HepG2 (cell line): ENCODE data around the gene STARD13. TPM values are rescaled to one million over a fixed set of nuclear protein-coding genes. Genes with fewer than 3 reads are reported as not detected.

Source experiments
- AHDC1 ChIP-seq: sonication (generic); formaldehyde crosslinking; IDR thresholded peaks from 2 replicates; pipeline ENCODE4 v1.5.1; 2020; ENCODE audit warnings: mild to moderate bottlenecking, missing genetic modification reagents, borderline replicate concordance
- AKAP8 ChIP-seq: sonication (generic); formaldehyde crosslinking; IDR thresholded peaks from 2 replicates; pipeline ENCODE4 v1.5.1; 2020; ENCODE audit warnings: mild to moderate bottlenecking, missing genetic modification reagents
- CHD4 ChIP-seq: fragments of 200-600 bp; sonication (generic); IDR thresholded peaks from 2 replicates; pipeline ENCODE4 v1.7.0; 2017; ENCODE audit warnings: mild to moderate bottlenecking, low read length, borderline replicate concordance
- HNRNPUL1 ChIP-seq: fragments of 200-400 bp; formaldehyde crosslinking; IDR thresholded peaks from 2 replicates; pipeline ENCODE4 v1.6.1; 2017; ENCODE audit warnings: low read depth, mild to moderate bottlenecking, low read length, moderate library complexity
- SNAPC5 ChIP-seq: sonication (generic); formaldehyde crosslinking; IDR thresholded peaks from 2 replicates; pipeline ENCODE4 v1.8.1; 2023; ENCODE audit warnings: mild to moderate bottlenecking, missing genetic modification reagents, borderline replicate concordance
- SP1 ChIP-seq, 2 experiments: fragments of 450-650 bp in 1 of 2; sonication (generic) in 1 of 2; formaldehyde crosslinking in 1 of 2; IDR thresholded peaks; 2 replicates each; pipeline versions ENCODE4 v1.4.0 to v1.6.1; 2016 to 2020; ENCODE audit warnings: missing genetic modification reagents in 1 of 2
- ZNF318 ChIP-seq: sonication (generic); formaldehyde crosslinking; IDR thresholded peaks from 2 replicates; pipeline ENCODE4 v1.4.0; 2020; ENCODE audit warnings: mild to moderate bottlenecking, missing genetic modification reagents
- ZNF382 ChIP-seq: sonication (generic); formaldehyde crosslinking; IDR thresholded peaks from 2 replicates; pipeline ENCODE4 v1.5.0; 2020; ENCODE audit warnings: missing genetic modification reagents, mild to moderate bottlenecking, borderline replicate concordance
- ZNF570 ChIP-seq: sonication (generic); formaldehyde crosslinking; IDR thresholded peaks from 2 replicates; pipeline ENCODE4 v1.4.0; 2020; ENCODE audit warnings: mild to moderate bottlenecking, missing genetic modification reagents, borderline replicate concordance
- ZNF574 ChIP-seq: sonication (generic); formaldehyde crosslinking; IDR thresholded peaks from 2 replicates; pipeline ENCODE4 v1.4.0; 2020; ENCODE audit warnings: missing genetic modification reagents
- polyA plus RNA-seq, 8 experiments: library from polyadenylated mRNA; depleted of rRNA in 3 of 8; stranded (reverse) in 7 of 8; unstranded in 1 of 8; fragments of >200 nt; fragmentation: Illumina TruSeq in 4 of 8; extraction: Trizol in 4 of 8; gene quantifications; 2 replicates each; pipeline versions ENCODE4 v1.2.1 to v1.2.3, GENCODE V29; 2011 to 2016; ENCODE audit warnings: low read depth in 4 of 8, missing spikeins in 1 of 8, mixed read lengths in 1 of 8; ENCODE audit not compliant: insufficient read depth in 1 of 8
- total RNA-seq, 5 experiments: library from RNA; depleted of rRNA; stranded (reverse); fragments of >200 nt; fragmentation: Illumina TruSeq; extraction: Trizol; gene quantifications; 2 replicates each; pipeline ENCODE4 v1.2.3, GENCODE V29; 2016; ENCODE audit warnings: low read depth in 1 of 5

STARD13 gene
- total and polyA plus RNA-seq, 2 of the 13 experiments (the other 11 are each of a cell fraction or from before 2014, with no cell fraction given), result 12.8 to 14.3 TPM

- TF ChIP-seq ZNF318 (CRISPR knock-in tag), result no peak
- no peak for TF ChIP-seq SP1 (IDR thresholded peaks at IDR 0.05)
- TF ChIP-seq SP1 (CRISPR knock-in tag; IDR thresholded peaks at IDR 0.05), result no peak
- no peak for TF ChIP-seq SNAPC5 (CRISPR knock-in tag)
- no peak for TF ChIP-seq ZNF574 (CRISPR knock-in tag)
- TF ChIP-seq HNRNPUL1, result no peak
- no peak for TF ChIP-seq ZNF382 (CRISPR knock-in tag)
- TF ChIP-seq ZNF570 (CRISPR knock-in tag), result no peak
- TF ChIP-seq CHD4, result 0 out of 2 replicates have a peak, but pooled peaks have one; percentile 44
- TF ChIP-seq AKAP8 (CRISPR knock-in tag), result no peak
- TF ChIP-seq AHDC1, result no peak; the same call in 1 of the 2 replicates
Measured at GRCh38 chr13:33228648-33229445, 56.7 kb downstream of the STARD13 start (continued).
